Activated CD4-positive, CD25-positive, alpha-beta regulatory T cell (primary cell): ENCODE results near the gene TCN1.
"Not testable (repeated sequence)": the region's sequence is repeated elsewhere in the genome, so short reads cannot be mapped to it uniquely, and the experiment has no call there.

Source experiments
- DNase-seq, 4 experiments: peaks; one replicate each; lab custom pipeline; 2025; lab: John Stamatoyannopoulos, UW

TCN1 gene, protein sequence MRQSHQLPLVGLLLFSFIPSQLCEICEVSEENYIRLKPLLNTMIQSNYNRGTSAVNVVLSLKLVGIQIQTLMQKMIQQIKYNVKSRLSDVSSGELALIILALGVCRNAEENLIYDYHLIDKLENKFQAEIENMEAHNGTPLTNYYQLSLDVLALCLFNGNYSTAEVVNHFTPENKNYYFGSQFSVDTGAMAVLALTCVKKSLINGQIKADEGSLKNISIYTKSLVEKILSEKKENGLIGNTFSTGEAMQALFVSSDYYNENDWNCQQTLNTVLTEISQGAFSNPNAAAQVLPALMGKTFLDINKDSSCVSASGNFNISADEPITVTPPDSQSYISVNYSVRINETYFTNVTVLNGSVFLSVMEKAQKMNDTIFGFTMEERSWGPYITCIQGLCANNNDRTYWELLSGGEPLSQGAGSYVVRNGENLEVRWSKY

DNA sequence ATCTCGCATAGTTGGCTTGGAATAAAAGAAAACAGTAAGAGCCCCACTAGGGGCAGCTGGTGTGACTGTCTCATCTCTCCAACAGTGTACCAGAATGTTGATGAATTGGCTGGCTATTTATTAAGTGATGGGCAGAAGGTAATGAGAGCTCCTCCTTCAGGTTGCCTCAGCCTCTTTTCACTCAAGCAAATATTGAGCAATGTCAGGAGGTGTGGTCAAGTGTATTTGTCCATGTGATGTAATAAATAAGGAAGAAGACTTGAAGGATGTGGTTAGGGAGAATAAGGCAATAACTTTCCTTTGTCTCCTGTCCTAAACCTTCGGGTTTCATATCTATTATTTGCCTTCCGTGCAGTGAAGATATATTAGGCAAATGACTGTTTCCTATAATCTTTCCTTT is at the start of gene TCN1:
TCN1 (minus strand) TSS at position 91 of the 400 bp plus-strand sequence; CDS start at position 74, 17 bp downstream.
- no peak for DNase-seq

DNA sequence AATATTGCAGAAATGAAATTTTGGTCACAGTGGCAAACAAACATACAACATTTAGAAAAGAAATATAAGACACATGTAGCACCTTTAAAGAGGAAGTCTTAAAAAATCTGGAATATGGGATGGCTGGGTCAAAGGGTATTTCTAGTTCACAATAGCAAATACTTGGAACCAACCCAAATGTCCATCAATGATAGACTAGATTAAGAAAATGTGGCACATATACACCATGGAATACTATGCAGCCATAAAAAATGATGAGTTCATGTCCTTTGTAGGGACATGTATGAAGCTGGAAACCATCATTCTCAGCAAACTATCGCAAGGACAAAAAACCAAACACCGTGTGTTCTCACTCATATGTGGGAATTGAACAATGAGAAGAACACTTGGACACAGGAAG is 37.3 kb upstream of the TCN1 start:
- not testable (repeated sequence) for DNase-seq

DNA sequence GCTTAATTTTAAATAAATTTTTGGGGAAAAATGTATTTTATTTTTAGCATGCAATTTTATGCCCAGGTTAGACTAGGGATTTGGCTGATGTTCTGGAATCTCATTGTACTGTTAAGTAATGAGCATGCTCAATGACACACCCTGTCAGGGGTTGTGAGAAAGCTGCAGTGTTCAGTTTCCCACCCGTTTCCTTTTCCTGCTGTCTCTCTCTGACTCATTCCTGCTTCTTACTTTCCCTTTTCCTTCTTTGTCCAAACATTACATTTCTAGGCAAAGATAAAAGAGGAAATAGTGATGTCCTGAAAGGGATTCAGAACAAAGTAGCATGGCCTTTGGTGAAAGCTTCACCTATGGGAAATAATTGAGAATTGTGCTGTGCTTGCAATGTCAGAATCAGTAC is 35.0 kb upstream of the TCN1 start:
- DNase-seq: no peak

DNA sequence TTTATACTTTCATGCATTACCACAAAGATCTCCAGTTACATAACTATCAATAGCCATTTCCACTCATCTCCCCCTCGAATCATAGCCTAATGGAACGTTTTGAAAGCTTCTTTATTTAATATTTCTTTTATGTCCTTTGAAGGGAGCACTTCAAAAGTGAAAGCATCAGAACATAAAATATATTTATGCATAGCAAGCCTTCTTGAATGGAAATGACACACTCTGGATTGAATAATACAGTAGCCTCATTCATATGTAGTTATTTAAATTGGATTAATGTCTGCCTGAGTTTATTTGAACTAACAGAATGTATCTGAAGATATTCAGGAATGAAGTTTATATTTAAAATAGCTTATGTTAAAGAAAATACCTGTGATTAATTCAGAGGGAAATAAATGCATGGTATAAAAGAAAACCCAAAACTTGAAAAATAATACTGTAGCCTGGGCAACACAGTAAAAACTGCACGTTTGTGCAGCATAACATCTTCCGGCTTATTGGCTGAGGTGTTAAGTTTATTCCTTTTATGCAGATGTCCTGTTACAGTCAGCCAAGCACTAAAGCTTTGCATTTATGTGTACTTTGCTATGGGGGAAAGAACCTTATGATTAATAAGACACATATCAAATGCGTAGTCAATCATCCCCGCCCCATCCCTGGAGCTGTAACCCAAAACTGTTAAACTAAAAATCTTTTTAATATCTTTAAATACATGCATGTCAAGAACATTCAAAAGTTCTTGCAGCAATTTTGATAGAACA is 34.3 kb upstream of the TCN1 start:
- DNase-seq: no peak

DNA sequence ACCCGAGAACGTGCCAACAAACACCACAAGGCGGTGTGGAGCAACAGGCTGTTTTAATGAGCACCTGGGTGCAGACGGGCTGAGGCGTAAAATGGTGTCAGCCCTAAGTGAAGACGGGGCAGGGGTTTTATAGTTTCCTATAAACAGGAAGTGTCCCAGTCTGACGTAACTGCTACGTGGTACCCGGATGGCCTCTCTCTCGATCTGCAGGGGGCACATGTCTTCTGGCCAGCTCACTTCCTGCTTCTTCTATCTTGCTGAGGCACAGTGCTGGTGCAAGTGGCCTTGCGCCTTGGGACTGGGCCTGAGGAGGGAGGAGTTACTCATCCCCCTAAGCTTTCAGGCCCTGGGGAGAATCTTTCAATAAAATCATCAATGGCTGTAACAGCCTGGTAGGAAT is 33.2 kb upstream of the TCN1 start:
- no peak for DNase-seq

DNA sequence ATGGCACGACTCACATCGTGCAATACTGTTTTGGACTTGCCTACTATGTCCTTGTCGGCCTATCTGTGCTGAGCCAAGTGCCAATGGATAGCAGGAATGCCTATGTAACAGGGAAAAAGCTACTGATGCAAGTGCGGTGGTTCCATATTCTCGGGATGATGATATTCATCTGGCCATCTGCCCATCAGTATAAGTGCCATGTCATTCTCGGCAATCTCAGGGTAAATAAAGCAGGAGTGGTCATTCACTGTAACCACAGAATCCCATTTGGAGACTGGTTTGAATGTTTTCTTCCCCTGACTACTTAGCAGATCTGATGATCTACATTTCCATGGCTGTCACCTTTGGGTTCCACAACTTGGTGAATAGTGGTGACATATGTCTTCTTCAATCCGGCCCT is 32.4 kb upstream of the TCN1 start:
- DNase-seq: no peak

DNA sequence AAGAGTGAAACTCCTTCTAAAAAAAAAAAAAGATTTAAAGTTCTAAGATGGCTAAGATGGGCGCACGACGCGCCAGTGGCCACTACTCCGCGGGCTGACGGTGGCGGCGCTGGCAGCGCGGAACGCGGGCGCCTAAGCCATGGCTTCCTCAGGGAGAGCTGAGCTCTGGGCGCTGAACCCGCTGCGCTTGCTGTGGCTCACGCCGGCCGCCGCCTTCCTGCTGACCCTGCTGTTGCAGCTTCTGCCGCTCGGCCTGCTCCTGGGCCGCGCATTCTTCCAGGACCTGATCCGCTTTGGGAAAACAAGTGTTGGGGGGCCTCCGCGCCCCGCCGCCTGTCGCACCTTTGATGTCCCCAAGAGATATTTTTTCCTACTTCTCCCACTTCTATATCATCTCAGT is 31.8 kb upstream of the TCN1 start:
- DNase-seq: no peak

DNA sequence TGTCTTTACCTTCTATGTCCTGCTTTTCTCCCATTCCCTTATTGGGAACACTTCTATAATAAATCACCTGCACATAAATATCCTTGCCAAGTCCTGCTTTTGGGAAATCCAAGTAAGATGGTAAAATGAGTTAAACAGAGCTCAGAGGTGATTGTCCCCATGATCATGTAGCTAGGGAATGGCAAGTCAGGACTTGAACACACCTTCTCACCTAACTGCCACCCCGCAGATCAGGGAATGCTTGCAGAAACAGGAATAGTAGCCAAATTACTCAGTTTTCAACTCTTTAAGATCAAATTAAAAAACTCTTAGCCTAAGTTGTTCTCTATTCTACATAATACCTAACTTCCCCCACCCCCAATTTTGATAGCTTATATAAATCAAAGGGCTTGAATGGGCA is 28.3 kb upstream of the TCN1 start:
- DNase-seq: no peak

DNA sequence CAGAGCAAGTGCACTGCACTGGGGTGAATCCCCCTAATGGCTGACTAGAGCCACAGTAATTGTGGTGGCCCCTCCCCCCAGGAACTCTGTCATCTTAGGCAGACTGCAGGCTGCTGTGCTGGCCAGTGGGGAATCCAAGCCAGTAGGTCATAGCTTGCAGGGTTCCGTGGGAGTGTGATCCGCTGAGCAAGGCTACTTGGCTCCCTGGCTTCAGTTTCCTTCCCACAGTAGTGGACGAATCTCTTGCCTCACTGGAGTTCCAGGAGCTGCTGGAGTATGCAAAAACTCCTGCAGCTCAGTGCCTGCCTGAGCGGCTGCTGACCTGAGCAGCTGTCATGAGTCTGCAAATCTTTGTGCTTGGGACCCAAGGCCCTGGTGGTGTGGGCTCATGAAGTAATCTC is 25.5 kb upstream of the TCN1 start:
- DNase-seq: no peak

DNA sequence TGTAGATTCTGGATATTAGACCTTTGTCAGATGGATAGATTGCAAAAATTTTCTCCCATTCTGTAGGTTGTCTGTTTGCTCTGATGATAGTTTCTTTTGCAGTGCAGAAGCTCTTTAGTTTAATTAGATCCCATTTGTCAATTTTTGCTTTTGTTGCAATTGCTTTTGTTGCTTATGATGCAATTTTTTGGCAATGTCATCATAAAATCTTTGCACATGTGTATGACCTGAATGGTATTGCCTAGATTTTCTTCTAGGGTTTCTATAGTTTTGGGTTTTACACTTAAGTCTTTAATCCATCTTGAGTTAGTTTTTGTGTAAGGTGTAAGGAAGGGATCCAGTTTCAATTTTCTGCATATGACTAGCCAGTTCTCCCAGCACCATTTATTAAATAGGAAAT is 20.9 kb upstream of the TCN1 start:
- not testable (repeated sequence) for DNase-seq

DNA sequence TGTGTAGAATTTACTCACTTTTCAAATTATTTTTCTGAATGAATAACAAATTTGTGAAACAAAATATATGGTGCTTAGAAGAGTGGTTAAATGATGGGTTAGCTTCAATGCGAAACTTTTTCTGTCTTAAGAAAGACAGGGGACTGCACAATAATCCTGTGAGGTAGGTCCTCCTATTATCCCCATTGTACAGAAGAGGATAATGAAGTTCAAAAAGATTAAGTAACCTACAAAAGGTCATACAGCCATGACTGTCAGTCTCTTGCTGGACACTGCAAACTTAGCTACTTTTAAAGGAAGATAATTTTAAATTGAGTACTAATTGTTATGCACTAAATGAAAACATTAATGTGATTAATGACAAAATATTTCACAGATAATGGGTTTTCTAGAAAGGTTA is 17.3 kb upstream of the TCN1 start:
- no peak for DNase-seq

DNA sequence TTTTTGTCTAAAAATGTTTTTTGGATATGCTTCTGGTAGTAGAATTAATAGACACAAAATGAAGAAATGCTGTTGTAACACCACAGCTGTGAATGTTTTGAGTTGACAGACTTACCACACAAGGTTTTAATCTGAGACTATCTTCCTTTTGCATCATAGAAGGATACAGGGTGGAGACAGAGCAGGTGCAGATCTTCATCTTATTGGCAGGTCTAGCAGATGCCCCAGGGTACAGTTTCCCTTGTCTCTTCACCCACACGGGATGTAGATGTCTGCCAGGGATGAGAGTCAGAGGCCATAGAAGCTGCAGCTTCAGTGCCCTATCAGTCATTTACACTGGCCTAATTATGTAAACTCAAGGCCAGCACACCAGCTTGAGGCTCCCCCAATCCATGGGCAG is 13.3 kb upstream of the TCN1 start:
- no peak for DNase-seq

DNA sequence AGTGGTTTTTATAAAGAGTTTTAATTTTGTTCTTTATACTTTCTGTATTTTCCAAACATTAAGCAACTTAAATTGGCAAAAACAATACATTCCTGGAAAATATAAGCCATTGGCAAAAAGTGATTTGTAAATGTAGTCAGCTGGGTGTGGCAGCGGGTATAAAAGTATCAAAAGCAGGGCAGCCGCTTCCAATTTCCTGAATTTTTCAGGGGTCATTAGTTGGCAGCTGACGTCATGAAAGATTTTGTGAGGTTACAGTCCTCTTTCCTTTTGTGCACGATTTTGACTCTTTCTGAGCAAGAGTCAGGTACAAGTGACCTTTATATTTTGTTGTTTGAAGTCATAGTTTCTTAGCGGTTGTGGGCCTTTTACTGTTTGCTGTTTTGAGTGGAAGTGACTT is 12.3 kb upstream of the TCN1 start, which contains the start of gene OOSP3:
OOSP3 (plus strand) TSS at position 208 of the 400 bp plus-strand sequence; CDS start at position 235, 27 bp downstream.
- no peak for DNase-seq

DNA sequence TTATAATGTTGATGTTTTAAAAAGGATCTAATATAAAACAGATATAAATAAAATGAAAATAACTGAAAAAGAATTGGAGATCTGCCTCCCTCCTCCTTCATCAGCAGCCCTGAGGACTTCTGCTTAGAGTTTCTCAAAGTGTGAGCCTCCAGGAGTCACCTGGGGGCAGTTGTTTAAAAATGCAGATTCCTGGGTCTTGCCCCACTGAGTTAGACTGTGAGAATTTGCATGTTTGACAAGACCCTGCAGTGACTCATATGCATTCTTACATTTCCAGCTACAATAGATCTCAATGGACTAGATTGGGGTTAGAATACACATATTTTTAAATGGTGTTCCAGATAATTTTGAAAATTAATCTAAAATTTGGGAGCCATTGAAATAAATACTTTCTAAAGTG is 11.5 kb upstream of the TCN1 start:
- DNase-seq: no peak

DNA sequence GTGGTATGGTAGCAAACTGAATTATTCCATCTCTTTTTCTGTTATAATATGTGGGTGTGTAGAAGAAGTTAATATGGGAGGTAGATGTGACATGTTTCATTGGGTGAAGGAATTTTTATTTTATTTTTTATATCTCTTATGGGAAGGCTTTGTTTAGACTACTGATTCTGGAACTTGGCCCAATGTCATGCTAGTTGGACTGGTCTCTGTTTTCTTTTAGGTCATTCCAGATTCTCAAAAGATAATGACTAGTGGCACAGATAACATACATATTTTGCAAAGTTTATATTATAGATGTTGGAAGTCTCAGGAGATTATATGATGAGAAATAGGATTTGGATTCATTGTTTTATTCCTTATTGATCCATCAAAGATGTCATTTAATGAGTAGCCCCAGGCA is 11.0 kb upstream of the TCN1 start:
- DNase-seq: no peak

DNA sequence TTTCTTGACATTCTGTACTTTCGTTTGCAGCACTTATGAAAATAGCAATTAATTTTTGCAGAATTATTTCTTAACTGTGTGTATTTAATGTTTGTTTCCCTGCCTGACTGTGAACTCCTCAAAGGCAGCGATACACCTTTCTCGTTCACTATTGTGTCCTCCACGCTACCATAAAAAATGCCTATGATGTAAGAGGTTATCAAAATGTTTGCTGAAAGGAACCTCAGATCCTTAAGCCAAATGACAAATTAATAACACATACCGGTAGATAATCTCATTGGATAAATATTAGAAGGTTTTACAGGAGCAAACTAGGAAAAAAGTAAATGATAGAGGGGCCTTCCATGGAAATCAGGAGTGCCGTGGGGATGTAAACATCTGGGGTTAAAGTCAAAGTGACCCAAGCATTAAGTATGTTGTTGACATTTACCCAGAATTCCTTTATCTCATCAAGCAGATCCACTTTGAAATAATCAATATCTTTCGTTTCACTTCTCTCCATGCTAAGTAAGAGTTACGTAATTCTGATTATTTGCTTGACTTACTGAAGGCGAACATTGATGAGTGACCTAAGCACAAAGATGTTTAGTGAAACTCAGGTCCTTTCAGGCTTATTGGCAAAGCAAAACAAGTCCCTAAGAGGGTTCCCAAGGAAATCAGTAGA is 9.7 kb upstream of the TCN1 start:
- no peak for DNase-seq

DNA sequence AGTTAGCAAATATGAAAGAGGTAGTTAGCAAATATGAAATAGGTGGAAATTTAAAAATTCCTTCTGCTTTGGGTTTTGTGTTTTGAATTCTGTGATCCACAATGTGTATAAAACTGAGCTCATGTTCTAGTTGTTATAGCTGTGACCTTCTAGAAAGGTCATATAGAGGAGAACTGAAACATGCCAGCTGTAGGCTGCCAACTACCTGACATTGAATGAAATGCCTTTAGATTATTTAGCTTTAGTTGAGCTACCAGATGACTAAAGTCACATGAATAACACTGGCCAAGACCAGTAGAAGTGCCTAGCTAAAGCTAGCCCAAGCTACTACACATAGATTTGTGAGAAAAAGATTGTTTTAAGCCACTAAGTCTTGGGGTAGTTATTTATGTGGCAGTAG is 5.8 kb upstream of the TCN1 start:
- no peak for DNase-seq

DNA sequence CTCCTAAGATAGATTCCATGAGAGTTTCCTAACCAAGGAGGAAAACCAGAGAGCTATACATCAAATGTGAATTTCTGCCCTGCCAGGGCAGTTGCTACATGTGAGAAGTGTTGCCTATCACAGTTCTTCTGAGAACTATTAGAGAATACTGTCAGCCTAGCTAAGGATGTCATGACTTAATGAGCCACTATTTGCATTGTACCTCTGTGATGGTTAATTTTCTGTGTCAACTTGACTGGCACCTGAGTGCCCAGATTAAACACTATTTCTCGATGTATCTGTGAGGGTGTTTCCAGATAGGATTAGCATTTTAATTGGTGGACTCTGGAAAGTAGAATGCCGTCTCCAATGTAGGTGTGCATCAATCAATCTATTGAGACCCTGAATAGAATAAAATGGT is 1.7 kb upstream of the TCN1 start:
- no peak for DNase-seq

DNA sequence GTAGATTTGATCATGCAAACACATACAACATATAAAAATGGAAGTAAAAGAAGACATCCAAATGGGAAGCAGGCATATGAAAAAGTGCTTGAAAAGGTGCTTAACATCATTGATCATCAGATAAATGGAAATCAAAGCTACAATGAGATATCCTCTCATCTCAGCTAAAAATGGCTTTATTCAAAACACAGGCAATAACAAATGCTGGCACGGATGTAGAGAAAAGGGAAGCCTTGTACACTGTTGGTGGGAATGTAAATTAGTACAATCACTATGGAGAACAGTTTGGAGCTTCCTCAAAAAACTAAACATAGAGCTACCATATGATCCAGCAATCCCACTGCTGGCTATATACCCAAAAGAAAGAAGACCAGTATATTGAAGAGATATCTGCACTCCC is 549 bp upstream of the TCN1 start:
- DNase-seq: no peak

DNA sequence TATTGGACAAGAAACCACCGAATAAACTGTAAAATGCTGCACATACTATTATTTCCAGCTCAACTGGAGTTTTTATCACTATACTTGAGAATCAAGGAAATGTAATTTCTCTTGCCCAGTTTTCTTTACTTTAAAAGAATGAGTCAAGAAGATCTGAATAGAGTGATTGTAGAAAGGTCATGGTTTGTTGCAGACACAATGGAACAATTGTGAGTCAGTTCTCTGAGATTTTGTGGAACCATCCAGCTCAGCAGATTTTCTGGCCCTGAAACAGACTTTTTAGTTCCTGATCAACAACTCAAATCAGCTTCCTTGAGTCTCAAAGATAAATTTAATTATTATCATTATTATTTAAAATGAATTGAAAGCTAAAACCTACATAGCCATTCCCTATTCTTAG is 1.3 kb downstream of the TCN1 start:
- DNase-seq: no peak

DNA sequence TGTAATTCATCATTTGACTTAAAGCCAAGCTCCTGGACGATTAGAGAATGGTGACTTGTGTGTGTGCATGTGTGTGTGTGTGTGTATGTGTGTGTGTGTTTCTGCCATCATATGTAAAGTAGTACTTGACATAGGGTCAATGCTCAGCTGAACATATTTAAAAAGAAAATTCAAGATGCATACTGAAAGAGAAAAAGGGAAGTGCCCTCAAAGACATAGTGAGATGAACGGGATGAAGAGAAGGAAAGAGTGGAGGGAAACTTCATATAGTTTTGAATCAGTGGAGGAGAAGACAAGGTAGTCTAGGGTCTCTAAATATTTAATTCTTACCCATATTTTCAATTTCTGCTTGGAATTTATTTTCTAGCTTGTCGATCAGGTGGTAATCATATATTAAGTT is 4.0 kb downstream of the TCN1 start:
- DNase-seq: no peak

DNA sequence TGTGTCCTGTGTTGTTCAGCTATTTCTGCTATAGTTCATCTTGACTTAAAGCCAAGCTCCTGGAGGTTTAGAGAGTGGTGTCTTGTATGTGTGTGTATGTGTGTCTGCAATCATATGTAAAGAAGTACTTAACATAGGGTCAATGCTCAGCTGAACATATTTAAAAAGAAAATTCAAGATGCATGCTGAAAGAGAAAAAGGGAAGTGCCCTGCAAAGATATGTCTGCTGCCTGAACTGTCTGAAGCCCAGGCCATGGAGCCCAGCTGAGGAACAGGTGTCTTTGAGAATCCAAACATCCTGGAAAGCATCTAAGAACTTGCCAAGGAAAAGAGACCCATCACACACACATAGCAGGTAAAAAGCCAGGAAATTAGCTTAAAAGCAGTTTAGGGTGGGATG is 6.6 kb downstream of the TCN1 start:
- no peak for DNase-seq
